Measurements from ENCODE around the gene TRIM9.

The TRIM9 gene

GRCh38 chr14:51094901-51095853, at the start of gene TRIM9:
Gene TRIM9, minus strand, starts transcription at chr14:51095105. Its CDS starts 166 bp downstream, at chr14:51094939.
- DNase-seq: peak; percentile 93

- no peak for DNase-seq
Observed at GRCh38 chr14:51140856-51141255, 46.0 kb upstream of the TRIM9 start.

DNA sequence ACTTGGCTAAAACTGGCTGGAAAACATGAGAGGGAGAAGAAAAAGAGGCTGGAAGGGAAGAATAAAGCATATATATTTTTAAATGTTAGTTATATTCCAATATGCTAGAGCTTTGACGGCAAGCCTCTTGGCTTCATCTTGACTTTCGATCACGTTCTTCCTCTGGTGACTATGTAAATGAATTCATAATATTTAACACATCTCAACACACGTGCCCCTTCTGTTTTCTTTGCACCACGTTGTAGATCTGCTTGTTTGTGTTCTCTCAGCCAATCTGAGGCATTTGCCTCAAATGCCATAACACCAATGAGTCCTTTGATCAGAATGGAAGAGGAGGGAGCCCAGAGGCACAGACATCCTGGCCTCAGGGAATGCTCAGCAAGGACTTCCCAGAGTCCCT, 45.4 kb upstream of the TRIM9 start:
- DNase-seq: no peak

GRCh38 chr14:51139121-51139681, 44.3 kb upstream of the TRIM9 start:
- DNase-seq: no peak

- DNase-seq: no peak
Observed at GRCh38 chr14:51138404-51139103, 43.6 kb upstream of the TRIM9 start.

DNA sequence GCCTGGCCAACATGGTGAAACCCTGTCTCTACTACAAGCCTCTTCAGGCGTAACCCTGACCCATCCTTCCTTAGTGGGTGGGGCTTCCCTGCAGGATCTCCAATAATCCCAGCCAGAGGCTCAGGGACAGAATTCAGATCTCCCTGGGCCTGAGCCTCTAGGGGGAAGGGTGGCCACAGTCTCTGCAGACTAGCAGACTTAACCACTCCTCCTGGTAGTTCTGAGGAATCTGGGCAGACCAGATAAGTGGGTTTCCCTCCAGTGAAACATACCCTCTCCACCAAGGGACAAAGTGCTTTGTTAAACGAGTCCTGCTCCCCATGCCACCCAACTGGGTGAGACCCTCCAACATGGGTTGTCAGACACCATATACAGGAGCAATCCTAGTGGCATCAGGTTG, 36.6 kb upstream of the TRIM9 start:
- no peak for DNase-seq

DNA sequence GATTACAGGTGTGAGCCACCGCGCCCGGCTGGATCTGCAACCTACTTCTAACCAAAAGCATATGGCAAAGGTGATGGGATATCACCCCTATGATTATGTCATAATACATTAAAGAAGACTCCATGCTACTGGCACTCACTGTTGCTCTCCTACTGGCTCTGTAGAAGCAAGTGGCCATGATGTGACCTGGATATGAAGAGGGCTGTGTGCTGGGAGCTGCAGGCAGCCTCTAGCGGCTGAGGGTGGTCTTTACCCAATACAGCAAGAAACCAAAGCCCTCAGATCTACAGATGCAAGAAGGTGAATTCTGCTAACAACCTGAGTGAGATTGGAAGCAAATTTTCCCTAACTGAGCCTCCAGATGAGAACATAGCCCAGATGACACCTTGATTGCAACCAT, 34.2 kb upstream of the TRIM9 start:
- no peak for DNase-seq

DNA sequence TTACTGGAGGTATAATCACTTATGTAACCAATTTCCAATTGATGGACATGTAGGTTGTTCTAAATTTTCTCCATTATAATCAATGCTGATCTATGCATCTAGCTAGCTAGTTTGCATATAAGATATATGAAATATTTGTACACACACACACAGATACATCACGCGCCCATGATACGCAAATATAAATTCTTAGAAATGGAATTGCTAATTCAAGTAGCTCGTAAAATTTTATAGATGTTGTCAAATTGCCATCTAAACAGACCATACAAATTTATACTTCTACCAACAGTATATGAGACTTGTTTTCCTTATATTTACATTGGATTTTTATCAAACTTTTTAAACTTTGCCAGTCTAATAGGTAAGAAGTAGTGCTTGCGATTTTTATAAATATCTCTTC, 29.1 kb upstream of the TRIM9 start:
- DNase-seq: no peak

- no peak for DNase-seq
Observed at GRCh38 chr14:51121096-51121495, 26.2 kb upstream of the TRIM9 start.

- no peak for DNase-seq
Observed at GRCh38 chr14:51119411-51120051, 24.6 kb upstream of the TRIM9 start.

DNA sequence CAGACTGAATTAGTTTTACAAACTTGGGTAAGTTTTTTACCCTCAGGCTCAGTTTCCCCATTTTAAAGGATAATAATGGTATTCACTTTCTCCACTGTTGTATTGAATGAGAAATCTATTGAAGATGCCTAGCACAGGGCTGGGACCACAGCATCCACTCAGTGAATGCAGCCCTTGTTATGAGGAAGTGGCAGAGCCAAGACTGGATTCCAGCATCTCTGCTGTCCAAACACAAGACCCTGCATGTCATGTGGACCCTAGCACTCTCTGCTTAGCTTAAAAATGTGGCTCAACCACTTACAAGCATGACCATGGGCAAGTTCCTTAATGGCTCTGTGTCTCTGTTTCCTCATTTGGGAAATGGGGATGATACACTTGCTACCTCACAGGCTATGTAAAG, 24.1 kb upstream of the TRIM9 start:
- DNase-seq: no peak

DNA sequence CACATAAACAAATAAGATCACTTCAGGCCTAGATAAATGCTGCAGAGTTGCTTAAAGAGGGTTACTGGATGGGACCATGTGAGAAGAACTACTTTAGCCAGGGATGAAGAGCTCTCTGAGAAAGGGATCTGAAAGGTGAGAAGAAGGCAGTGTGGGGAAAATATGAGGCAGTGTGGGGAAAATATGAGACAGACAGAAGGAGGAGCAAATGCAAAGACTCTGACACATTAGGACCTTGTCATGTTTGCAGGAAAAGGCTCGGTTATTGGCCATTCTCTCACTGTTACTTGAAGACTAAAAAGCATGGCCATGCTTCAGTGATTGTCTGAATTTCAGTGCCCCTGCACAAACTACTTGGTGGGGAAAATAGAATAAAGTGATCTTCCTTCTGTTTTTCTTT, 22.7 kb upstream of the TRIM9 start:
- DNase-seq: no peak

DNA sequence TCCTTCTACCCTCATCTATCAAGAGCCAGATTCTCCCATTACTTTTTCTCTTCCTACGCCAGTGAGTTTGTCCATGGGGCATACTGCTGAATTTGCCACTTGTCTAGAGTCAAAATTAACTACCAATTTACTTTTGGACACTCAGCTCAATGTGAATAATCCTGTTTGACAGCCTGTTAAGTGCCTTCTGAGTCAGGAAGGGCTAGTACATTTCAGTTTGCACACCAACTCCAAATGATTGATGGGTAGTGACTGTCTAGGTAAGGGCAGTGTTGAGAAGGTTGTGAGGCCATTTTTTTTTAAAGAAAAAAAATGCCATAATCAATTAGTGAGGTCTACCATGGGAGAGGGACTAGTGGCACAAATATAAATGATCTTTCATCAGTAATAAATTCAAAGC, 21.8 kb upstream of the TRIM9 start:
- no peak for DNase-seq

DNA sequence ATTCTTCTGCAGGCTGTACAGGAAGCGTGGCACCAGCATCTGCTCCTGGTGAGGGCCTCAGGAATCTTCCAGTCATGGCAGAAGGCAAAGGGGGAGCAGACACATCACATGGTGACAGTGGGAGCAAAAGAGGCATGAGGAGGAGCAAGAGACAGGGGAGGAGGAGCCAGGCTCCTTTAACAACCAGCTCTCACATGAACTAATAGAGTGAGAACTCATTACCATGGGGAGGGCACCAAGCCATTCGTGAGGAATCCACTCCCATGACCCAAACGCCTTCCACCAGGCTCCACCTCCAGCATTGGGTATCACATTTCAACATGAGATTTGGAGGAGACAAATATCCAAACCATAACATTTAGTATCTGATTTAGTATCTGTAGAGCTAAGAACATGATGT, 14.7 kb upstream of the TRIM9 start:
- no peak for DNase-seq

DNA sequence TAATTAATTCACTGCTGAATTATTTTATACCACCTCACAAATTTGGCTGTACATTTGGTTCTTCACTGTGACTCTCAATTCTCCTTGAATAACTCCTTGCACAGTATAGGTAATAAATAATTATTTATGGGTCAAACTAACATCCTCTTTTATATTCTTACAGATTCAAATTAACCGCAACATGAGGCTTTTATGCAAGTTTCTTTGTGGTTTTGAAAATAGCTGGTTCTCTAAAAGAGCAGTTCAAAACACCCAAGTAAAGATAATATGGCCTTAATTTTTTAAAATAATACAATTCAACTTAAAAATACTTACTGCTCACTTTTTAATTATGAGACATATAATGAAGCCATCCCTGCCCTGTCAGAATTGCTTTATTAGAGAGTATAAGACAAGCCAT, 12.9 kb upstream of the TRIM9 start:
- no peak for DNase-seq

DNA sequence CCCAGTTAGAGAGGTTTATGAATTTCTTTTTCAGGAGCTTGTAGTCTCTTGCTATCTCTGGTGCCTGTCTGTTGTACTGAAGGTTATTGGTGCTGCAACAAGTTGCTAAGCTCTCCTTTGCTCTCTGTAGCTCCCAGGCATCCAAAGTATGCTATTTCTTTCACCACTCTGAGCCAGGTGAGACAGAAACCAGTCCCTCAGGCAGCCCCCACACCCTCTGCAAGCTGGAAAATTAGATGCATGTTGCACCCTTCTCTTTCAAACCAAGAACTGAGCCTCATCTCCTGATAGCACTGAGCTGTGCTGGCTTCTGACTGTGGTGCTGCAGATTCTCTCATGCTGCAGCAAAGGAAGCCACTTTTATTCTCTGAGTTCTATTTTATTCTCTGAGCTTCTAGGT, 9.6 kb upstream of the TRIM9 start:
- no peak for DNase-seq

DNA sequence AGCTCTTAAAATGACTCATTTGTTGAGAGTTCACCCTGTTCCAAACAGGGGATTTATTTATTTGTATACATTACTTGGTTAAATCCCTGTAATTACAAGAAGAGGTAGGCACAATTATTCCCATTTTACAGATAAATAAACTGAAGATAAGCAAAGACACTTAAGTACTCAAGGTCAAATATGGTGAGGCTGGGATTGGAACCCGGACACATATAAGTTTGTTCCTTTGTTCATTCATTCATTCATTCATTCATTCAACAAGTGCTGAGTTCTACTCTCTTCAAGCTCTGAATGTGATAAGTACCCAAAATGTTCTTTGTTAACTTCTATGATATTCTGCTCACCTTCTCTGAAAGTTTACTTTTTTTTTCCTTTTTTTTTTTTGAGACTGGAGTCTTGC, 2.4 kb upstream of the TRIM9 start:
- no peak for DNase-seq

DNA sequence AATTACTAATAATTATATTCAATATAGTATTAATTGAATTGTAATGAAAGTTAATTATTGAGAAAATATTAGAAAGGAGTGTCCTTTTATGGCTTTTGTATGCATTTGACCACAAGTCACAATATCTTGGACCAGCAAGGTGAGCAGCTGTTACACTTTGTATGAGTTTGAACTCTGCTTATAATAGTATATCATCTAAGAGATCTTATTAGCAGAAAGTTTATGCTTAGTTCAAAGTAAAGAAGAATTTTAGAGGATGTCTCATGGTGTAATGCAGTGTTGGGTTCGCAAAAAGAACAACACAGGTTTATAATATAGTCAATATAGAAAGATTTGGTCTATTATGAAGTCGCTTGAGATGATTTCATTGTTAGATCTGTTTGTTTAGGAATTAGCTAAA, 2.0 kb upstream of the TRIM9 start:
- DNase-seq: no peak

DNA sequence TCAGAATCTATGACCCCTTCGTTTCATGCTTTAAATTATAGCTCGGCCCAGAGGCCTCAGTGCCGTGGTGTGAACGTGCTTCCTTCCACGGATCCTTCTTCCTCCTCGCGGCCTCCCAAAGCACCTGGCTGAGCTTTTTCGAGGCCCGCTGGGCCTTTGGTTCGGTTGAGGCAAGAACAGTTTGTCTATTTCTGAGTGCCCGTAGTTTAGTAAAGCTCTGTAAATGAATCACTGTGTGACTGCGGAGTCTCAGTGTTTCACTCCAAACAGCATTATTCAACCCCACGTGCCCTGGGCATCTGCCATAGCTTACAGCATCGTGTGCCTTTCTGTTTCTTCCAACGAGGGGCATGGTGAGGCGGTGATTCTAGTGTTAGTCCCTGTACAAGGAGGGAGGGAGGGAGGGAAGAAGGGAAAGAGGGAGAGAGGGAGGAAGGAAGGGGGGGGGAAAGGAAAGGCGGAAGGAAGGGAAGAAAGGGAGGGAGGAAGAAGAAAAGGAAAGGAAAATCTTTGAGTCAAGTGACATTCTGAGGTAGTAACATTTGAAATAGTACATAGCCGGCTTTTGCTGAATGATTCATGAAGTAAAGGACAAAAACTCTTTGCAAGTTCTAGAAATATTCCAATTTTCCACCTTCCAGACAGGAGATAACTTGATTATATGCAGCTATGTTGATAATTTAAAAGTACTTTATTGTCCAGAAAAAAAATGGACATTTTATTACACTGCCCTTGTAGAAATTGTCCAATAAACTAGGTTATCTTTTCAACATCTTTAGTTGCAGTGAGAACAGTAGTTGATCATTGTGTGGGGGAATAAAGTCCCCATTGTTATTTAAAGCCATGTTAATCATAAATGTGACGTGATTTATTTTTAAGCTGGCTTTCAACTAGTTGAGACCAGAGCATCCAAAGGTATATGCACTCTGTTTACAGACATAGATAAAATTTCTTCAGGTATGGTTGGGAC, 1.2 kb upstream of the TRIM9 start:
- DNase-seq: peak; percentile 49

GRCh38 chr14:51094282-51094821, 553 bp downstream of the TRIM9 start:
- DNase-seq: no peak

DNA sequence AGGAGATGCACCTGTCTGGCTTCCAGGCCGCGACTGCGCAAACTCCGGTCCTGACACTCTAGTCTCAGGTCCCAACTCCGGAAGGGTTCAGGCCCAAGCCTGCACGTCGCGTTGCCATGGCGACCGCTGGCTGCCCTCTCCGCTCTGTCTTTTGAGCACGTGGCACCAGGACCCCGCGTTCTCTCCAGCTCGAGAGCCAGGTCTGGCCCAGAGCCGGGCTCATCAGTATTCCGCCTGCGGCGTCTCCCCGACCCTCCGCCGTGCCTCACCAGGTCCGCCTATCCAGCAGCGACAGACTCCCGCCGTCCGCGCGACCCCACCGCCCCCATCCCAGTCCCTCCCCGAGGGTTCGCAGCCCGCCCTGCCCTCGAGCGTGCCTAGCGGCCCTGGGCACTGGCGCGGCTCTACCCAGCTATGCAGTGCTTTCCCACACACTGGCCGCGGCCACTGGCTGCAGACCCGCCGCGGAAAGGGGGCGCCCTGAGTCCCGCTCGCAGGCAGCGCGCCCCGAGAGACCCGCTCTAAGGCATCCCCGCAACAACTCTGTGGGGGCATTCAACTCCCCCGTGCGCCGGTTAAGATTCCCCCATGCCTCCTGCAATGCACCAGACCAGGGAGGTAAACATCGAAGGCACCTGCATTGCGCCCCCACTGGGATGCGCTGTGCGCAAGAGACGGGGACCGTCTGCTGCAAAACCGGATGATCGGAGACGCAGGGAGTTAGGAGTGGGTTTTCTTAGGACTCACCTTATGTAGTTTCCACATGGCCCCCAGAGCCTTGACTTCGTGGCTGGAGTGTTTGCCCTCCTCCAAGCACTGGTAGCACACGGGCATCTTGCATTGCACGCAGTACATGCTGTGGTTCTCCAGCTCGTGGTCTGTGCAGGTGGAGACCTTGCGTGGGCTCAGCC, 1.3 kb downstream of the TRIM9 start:
- peak; percentile 52 for DNase-seq

Measured in right forelimb (tissue), 1 donor.